Stimulated activated CD8-positive, alpha-beta memory T cell treated with anti-CD3 and anti-CD28 coated beads, Interleukin-4, amount 100 ng/mL, for 1 hour (primary cell): ENCODE data around the gene SSU72.
"Not testable (repeated sequence)": the region's sequence is repeated elsewhere in the genome, so short reads cannot be mapped to it uniquely, and the experiment has no call there.

Source experiments
- DNase-seq, 2 donors: peaks; one replicate each; pipeline ENCODE4 v3.0.0-alpha.2; 2020; ENCODE audit warnings: low read depth in 2 of 2, low spot score in 1 of 2

Gene SSU72

DNA sequence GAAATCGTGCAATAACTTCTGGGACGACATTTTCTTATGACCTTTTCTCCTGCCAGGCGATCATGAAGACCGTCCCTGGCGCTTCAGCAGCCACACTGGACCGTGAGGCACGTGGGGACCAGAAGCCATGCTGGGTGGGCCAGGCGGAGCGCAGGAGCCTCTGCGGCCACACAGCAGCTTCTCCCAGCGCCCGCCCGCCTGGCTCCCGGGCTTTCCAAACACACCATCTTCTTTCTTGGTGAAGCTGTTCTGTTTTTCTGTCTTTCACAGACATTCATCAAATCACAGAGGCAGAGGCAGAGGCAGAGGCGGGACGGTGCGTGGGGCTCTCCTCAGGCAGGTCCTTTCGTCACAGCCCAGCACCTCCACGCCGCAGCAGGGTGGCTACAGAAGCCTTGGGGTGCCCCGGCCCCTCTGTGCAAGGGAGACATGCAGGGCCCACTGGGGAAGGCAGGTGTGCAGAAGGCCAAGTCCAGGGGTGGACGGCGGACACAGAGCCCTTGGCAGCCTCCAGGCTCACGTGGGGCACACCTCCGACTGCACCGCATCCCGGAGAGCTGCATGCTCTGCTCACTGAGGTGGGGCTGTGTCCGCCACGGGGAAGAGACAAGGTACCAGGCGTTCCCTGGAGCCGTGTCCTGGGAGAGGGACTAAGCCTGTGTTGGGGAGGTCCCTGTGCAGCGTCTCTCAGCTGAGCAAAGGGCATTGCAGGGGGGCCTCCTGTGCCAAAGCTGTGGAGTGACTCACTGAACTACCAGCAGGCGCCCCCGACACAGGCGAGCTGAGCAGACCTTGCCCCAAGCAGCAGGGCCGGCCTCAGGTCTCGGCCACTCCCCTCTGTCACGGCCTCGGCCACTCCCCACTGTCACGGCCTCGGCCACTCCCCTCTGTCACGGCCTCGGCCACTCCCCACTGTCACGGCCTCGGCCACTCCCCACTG is 31.6 kb downstream of the SSU72 start:
- no peak for DNase-seq

DNA sequence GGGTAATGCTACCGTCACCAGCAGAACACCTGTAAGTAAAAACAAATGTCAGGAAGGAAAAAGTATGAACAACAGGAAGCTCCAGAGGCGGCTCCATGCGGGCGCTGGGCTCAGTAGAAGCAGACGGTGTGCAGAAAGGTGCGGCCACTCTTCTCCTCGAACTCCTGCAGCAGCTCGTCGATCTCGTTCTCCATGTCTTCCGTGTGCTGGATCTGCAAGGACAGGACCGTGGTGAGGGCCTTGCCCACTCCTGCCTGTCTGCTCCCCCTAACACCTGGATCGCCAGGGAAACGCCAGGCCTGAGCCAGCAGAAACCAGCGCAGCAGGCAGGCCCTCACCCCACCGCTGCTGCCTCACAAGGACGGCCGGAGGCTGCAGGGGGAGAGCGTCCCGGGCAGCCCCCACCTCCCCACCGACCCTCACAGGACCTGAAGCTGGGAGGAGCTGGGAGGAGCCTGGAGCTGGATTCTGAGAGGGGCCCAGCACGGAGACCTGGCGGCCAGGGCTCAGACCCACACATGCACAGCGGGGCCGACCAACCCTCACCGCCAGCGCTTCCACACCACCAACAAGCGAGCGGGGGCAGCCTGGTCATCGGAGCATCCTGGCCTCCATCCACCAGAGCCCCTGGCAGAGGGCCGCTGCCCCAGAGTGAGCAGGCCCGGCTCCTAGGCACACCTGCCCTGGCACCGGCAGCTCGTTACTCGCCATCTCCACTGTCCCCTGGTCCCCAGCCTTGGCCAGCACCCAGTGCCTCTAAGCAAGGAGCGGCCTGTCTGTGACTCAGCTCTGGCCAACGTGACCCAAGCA is 32.5 kb downstream of the SSU72 start:
- no peak for DNase-seq

DNA sequence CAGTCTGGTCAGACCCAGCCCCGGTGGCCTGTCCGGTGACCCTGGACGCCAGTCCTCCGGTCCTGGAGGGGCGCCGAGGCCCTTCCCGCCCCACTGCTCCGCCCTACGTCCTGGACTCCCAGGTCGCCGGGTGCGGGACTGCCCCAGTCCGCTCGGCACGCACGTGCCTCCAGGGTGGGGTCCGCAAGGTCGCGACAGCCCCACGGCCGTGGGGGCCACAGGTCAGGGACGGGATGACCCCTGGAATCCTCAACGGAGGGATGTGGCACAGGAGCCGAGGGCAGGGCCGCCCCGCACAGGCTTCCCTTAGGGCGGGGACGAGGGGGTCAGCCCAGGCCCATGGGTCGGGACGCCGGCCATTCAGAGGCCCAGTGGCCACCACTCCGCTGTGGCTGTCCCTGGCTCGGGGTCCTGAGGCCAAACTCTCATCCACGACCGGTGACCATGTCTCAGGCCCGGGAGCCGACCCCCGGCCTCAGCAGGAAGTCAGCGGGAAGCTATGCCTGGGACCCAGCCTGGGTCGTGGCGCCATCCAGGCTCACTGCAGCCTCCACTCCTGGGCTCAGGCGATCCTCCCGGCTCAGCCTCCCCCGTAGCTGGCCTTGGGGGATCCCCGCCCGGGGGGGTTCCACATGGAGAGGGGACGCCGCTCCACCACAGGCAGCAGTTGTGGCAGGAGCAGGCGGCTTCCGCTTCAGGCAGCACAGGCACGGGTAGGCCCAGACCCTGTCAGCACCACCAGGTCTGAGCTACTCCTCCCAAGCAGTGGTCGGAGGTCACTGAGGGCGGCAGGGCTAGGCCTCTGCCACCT is 33.6 kb downstream of the SSU72 start:
- no peak for DNase-seq

DNA sequence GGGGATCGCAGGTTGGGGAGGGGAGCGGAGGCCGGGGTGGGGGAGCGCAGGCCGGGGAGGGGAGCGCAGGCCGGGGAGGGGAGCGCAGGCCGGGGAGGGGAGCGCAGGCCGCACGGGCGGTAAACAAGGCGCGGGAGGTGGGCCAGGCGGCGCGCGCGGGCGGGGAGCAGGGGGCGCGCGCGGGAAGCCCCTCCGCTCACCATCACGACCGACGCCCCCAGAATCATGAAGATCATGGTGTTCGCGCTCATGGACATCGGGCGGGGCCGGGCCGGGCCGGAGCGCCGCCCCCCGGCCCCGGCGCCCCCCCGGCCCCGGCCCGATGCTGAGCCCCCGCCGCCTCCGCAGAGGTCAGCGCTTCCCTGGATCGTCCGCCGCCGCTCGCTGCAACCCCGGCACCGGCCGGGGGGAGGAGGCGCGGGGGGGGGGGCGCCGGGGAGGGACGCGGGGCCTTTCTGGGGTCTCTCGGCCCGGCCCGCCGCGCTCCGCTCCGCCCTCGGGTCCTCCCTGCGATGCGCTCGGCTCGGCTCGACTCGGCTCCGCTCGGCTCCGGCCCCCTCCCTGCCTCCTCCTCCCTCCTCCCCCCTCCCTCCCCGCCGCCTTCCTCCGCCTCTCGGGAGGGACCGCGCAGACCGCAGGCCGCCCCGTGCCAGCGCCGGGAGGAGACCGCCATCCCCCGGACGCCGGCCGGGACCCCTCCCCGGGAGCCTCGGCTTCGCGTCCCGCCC is 34.4 kb downstream of the SSU72 start, which contains the start of gene TMEM240:
Gene TMEM240, minus strand, starts transcription at position 535 of the 728 bp plus-strand sequence. Its CDS starts 278 bp downstream, at position 257.
- DNase-seq = peak in 1 of 2 donors; percentile 10

DNA sequence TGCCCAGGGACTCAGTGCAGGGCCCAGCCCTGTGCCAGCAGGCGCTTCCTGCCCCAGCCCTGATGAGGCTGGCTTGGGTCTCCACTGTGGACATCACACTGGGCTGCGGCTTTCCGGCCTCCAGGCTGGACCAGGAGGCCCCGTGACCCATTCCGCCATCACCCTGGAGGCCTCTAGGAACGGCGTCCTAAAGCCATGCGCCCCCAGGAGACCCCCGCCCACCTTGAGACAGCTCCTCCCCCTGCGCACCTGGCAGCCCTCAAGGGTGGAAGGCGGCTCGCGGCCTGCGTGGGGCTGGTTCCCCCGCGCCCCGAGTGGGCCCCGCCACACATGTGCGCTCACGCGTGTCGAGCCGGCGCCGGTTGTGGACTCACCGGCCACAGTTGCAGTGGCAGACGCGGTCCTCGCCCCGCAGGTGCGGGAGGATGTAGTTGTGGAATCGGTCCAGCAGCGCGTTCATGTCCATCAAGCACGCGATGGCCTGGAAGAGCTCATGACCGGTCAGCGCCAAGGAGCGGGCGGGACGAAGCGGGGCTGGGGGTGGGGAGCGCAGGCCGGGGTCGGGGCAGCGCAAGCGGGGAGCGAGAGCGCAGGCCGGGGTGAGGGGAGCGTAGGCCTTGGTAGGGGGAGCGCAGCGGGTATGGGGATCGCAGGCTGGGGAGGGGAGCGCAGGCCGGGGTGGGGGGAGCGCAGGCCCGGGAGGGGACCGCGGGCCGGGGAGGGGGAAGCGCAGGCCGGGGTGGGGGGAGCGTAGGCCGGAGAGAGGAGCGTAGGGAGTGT is 35.2 kb downstream of the SSU72 start:
- no peak for DNase-seq

DNA sequence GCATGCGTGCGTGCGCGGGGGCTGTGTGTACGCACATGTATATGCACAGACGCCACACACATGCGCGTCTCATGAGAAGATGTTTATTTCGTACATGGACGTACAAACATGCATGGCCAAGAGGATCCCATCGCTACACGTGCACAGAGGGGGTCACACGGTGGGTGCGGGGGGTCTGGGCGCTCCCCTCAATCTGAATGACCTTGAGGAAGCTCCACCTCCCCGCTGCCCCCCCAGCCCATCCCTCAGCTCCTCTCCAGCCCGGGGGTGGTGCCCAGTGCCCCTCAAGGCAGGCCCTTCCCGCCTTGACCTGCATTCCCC is 35.7 kb downstream of the SSU72 start:
- no peak for DNase-seq

DNA sequence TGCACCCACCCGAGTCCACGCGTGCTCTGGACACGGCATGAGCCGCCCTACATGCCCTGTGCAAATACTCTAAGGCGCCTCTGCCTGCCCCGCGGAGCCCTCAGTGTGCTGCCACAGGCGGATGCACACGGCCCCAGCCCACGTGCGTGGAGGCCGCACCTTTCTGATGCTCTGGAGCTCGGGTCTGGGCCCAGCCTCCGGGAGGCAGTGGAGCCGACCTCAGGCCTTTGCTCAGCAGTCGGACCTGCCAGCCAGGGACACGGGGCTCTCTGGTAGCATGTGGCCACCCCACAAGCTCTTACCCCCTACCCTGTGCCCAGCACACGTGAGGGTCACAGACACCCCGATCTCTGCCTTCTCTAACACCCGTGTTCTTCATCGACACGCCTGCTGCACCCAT is 36.3 kb downstream of the SSU72 start:
- DNase-seq = no peak

DNA sequence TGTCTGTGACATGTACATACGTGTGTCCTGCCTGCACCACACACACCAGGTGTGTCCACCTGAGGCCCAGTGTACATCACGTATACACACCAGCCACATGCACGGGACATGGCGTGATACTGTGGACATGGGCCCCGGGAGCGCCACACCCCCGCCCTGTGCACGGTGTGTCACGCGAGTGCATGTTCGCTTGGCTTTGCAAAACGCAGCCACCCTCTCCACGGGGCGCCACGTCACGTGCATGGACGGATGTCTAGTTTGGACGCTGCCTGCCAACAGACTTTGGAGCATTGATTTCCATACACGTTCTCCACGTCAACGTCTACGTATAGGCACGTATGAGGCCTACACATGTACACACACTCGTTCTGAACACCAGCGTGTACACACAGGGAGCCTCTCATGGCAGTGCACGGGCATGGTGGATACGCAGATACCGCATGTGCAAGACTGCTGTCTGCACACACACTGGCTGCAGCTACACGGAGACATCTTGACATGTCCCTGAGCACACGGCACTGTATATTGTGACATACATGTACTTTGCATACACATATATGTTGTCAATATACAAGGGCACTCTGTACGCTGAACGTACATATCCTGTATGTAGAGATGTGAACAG is 36.9 kb downstream of the SSU72 start:
- DNase-seq = no peak

DNA sequence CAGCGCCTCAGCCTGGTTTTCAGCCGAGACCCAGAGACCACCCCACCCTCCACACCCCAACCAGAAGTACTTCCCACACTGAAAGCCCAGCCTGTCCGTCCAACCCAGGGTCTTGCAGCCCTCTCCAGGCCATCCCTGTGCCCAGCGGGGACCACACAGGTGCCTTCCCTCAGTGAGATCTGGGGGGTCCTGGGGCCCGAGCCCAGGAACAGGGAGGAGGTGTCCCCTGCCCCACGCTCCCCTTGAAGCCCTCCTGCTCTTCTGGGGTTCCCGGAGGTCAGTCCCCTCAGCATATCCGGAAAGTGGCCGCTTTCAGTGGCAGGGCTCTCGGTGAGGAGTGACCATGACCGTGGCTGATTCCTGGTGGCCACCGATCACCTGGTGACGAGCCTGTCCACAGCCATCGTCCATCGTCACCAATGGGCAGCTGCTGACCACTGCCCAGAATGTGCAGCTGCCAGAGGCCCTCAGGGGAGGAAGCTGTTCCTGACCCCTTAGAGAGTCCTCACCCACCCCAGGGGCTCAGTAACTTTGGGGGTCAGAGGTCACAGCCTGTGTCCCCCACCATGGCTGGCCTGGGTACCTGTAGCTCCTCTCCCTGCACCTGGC is 37.6 kb downstream of the SSU72 start:
- no peak for DNase-seq

DNA sequence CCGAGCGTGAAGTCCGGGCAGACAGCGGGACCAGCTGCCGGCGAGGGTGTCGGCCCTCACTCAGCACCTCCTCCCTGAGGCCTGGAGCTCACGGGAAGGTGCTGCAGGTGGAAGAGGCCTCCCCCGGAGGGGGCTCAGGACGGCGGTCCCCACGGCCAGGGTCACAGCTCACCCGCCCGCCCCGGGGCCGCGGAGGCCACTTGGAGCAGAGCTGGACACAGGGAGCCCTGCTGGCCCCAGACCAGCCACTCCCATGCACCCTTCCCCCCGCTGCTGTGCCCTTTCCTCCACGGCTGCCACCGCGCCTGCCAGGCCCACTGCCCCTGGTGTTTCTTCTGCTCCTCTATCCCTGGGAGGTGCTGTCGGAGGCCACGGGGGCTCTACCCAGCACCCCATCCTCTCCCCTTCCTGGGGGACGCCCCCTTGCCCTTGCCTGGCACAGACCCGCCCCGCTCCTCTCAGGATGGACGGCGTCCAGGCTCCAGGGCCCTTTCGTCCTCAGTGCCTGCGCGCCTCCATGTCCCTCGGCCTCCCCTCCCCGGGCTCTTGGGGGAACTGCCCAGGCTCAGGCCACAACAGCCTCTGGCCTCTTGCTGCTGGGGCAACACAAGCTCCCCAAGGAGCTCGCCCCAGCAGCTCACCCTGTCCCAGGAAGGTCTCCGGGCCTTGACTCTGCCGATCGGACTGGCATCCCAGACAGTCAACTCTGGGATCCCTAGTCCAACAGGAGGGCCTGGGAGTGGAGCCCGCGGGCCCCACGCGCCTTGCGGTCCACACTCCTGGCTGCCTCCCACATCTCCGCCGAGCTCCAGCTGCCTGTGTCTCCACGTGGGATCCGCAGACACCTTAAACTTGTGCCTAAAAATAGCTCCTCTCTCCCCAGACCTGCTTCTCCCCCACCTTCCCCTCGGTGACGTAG is 38.4 kb downstream of the SSU72 start:
- no peak for DNase-seq

DNA sequence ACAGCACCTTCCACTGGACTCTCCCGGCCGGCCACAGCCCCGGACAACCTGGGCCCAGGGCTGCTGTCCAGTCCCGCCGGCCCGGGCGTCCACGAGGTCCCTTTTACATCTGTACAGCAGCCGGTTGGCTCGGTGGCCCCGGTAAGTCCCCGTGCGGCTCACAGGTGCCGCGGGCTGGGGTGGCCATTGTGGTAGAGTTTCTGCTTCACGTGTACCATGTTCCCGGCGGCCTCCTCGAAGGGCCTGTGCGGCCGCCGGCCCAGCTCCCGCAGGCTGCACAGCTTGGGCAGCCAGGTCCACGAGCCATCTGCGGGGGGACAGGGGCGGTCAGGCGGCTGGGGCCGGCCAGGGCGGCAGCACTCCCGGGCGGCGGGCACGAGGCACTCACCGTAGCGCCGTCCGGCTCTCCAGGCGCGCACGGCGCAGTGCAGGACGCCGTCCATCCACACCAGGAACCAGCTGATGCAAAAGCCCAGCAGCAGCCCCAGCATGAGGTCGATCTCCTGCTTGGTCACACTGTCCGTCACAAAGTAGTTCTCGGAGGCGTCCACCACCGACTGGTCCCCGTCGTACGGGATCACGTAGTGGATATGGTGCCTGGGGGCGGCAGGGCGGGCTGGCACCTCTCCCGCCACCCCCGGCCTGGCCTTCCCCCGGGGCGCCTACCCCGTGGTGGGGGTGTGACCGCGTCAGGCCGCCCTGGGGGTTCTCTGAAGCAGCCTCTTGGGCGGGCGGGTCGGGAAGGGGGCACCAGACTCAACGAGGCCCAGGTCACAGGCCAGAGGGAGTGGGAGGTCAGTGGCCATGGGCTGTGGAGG is 39.3 kb downstream of the SSU72 start:
- no peak for DNase-seq

DNA sequence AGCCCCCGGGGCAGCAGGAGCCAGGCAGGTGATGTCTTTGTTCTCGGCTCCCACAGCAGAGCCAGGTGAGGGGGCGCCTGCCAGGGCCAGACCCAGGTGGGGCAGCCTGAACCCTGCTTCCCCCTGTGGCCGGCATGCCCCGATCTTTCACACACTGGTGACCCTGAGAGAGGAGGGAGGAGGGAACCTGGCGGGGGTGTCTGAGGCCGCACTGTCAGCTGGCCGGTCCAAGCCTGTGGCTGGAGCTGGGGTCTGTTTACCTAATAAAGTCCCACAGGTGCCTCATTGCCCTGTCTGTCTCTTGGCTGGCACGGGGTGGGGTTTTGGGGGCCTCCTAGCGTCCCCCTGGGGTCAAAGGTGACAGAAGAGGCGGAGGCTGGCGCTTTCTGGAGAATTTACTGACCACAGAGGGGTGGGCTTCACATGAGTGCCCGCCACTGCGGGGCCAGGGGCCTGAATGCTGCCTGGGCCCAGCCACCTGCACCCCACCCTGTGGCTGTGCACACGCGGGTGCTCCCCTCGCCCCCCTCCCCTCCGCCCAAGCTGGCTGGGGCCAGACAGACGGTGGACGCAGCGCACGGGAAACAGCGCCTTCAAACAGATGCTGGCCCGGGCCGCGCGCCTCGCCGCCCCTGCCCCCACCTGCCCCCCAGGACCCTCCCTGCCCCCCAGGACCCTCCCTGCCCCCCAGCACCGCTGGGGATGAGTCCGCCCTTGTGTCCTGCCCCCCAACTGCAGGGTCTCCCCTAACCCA is 40.1 kb downstream of the SSU72 start:
- no peak for DNase-seq

DNA sequence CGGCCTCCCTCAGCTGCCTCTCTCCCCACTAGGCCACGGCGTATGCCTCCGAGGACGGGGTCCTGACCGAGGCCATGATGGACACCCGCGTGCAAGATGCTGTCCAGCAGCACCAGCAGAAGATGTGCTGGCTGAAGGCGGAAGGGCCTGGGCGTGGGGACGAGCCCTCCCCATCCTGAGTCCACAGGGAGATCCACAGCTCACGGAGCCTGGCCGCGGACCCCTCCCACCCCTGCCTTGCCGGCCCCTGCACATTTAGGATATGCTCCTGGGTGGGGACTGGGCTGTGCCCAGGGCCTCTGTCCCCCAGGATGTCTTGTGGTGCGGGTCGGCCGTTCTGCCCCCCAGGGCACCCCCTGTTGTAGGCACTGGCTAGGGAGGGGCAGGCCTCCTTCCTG is 40.8 kb downstream of the SSU72 start:
- not testable (repeated sequence) for DNase-seq

DNA sequence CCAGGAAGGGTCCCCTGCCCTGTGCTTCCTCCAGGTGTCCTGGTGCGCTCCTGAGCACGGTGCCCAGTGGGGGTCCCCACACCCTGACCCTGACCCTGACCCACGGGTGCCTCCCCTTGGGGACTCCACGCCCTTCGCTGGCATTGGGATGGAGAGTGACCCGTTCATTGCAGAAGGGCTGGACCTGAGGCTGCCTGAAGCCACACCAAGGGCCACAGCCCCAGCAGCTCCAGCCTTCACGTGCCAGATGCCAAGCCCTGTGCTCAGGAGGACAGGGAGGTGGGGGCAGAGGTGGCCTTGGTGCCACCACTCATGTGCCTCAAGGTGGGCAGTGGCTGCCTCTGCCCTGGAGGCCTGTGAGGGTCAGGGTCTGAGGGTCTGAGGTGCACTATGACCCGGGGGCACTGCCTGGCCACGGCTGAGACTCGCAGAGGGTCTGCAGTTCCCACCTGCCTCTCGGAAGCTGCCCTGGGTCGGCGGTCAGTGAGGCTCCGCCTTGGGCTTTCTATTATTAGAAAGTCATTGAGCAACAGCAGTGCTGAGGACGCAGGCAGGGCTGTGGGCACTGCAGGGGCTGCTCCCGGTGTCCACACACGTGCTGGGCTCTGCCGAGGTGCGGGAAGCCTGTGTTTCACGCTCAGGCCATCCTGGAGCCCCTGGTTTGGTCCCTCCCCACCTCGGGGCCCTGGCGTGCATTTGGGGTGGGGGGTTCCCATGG is 41.3 kb downstream of the SSU72 start:
- not testable (repeated sequence) for DNase-seq

DNA sequence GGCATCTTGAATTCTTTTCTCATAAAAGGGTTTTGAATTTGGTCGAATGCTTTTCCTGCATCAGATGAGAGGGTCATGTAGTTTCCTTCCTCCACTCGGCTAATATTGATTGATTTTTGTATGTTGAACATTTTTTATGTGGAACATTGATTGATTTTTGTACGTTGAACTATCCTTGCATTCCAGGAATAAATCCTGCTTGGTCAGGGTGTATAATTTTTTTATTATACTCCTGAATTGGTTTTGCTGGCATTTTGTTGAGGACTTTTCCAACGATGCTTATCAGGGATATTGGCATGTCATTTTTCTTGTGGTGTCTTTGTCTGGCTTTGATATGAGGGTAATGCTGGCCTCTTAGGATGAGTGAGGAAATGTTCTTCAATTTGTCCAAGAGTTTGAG is 42.7 kb downstream of the SSU72 start:
- DNase-seq = no peak

DNA sequence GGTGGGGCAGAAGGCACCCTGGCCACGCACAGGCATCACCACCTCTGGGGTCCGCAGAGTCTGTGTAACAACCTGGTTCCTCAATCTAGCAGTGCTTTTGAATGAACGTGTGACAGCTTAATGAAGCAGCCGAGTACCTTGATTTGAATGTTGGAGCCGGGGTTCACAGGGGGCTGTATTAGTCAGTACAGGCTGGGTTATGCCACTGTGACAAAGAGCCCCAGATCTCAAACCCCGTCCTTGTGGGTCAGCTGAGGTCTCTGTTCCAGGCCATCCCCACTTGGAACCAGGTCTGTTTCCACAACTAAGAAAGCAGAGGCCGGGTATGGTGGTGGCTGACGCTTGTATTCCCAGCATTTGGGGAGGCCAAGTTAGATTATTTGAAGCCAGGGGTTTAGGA is 44.7 kb downstream of the SSU72 start:
- DNase-seq = no peak
